Mesothelial cell of epicardium (in vitro differentiated cells): ENCODE measurements around the gene EPHA4. TPM values are rescaled to one million over a fixed set of nuclear protein-coding genes. Genes with fewer than 3 reads are reported as not detected.

Experiments used
- DNase-seq, 2 experiments: peaks; one replicate each; pipeline ENCODE4 v3.0.0; 2021; ENCODE audit warnings: low spot score in 2 of 2; ENCODE audit not compliant: unreplicated experiment in 2 of 2
- H3K27ac Mint-ChIP-seq: 2 replicates; pipeline ENCODE4 v1.8.0; 2021; ENCODE audit warnings: mixed read lengths
- H3K27me3 Mint-ChIP-seq: 2 replicates; pipeline ENCODE4 v1.8.0; 2021; ENCODE audit warnings: low read depth, mixed read lengths
- H3K36me3 Mint-ChIP-seq: 2 replicates; pipeline ENCODE4 v1.8.0; 2021; ENCODE audit warnings: mixed read lengths
- H3K4me1 Mint-ChIP-seq: 2 replicates; pipeline ENCODE4 v1.8.0; 2021; ENCODE audit warnings: mixed read lengths
- H3K4me3 Mint-ChIP-seq: 2 replicates; pipeline ENCODE4 v1.8.0; 2021; ENCODE audit warnings: mild to moderate bottlenecking, moderate library complexity, mixed read lengths
- H3K9me3 Mint-ChIP-seq: 2 replicates; pipeline ENCODE4 v1.8.0; 2021; ENCODE audit warnings: mixed read lengths
- total RNA-seq: library from RNA; stranded (reverse); gene quantifications from 3 replicates; pipeline ENCODE4 v1.2.1, GENCODE V29; 2021
- TF ChIP-seq, protein P1 (sequence below): fragments of 200-600 bp; sonication (generic); IDR thresholded peaks from one replicate; pipeline ENCODE4 v1.5.0; 2021; ENCODE audit warnings: antibody characterized with exemption; ENCODE audit not compliant: unreplicated experiment

EPHA4 gene
- total RNA-seq, 1 donor from 2014 or later: 20.5 TPM

GRCh38 chr2:221480821-221481220 lies 91.3 kb downstream of the EPHA4 start:
- TF ChIP-seq, protein P1, sequence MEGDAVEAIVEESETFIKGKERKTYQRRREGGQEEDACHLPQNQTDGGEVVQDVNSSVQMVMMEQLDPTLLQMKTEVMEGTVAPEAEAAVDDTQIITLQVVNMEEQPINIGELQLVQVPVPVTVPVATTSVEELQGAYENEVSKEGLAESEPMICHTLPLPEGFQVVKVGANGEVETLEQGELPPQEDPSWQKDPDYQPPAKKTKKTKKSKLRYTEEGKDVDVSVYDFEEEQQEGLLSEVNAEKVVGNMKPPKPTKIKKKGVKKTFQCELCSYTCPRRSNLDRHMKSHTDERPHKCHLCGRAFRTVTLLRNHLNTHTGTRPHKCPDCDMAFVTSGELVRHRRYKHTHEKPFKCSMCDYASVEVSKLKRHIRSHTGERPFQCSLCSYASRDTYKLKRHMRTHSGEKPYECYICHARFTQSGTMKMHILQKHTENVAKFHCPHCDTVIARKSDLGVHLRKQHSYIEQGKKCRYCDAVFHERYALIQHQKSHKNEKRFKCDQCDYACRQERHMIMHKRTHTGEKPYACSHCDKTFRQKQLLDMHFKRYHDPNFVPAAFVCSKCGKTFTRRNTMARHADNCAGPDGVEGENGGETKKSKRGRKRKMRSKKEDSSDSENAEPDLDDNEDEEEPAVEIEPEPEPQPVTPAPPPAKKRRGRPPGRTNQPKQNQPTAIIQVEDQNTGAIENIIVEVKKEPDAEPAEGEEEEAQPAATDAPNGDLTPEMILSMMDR: no peak
- H3K4me3 Mint-ChIP-seq: no peak overlapping the region
- H3K27me3 Mint-ChIP-seq: peaks cover 3% of the 10 kb centered on the region
- H3K9me3 Mint-ChIP-seq: no peaks in the 10 kb centered on the region
- no peaks in the 10 kb centered on the region for H3K36me3 Mint-ChIP-seq
- peaks cover 16% of the 10 kb centered on the region for H3K4me1 Mint-ChIP-seq
- H3K27ac Mint-ChIP-seq: no peak overlapping the region
- DNase-seq: no peak

DNA sequence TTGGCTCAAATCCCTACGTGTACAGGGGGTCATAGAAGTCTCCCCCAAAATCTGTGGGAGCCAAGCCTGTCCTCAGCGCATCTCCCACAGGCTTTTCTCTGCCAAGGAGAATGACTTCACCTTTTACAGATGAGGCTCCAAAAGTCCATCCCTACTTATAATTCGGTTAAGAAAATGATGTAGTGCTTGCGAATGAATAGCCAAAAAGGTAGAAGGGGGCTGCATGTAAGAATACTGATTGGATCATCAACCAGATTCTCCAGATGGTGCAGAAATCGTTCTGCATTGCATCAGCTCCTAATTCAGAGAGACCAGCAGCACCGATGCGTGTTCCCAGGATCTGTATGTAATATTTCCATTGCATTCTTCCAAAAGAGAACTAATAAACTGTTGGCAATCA lies 91.9 kb downstream of the EPHA4 start:
- no peak overlapping the region for H3K4me3 Mint-ChIP-seq

GRCh38 chr2:221478485-221478863 lies 93.6 kb downstream of the EPHA4 start:
- H3K4me3 Mint-ChIP-seq: no peak overlapping the region

More for the DNA sequence above, 91.9 kb downstream of the EPHA4 start:
- TF ChIP-seq, protein P1: no peak
- H3K36me3 Mint-ChIP-seq: no peaks in the 10 kb centered on the region
- H3K27ac Mint-ChIP-seq: no peak overlapping the region
- H3K4me1 Mint-ChIP-seq: peaks cover 16% of the 10 kb centered on the region
- no peak for DNase-seq
- peaks cover 2% of the 10 kb centered on the region for H3K27me3 Mint-ChIP-seq
- H3K9me3 Mint-ChIP-seq: no peaks in the 10 kb centered on the region

DNA sequence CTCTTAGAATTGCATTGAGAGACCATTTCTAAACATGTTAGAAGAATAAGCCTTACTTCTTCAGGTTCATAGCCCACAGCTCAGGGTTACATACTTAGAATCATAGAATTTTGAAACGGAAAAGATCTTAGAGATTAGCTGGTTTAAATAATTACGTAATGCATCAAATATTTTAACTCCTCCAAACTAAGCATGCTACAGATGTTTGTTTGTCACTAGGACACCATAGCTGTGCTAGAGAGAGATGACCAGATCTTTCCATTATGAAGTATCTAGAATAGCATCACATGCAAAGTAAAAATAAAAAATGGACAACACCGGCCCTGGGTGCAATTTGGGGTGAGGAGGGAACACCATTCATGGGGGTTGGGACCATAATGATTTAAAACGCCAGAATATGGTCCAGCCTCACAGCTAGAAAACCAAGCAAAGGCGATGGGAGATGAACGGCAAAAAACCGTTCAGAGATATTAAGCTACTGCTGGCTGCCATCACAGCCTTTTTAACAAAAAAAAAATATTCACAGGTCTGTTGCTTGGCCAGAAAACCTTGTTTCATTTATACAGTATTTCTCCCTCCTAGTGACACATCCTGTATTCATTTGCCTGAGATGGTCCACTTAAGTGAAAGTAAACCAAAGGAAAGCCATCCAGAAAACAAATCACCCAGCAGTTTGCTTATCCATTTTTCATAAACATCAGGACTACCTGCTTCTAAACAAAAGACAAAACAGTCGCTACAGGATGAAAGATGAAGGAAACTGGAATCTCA lies 94.2 kb downstream of the EPHA4 start:
- Mint-ChIP-seq H3K36me3 (peaks cover 2% of the 10 kb centered on the region), H3K27me3 (no peaks in the 10 kb centered on the region), H3K4me1 (peaks cover 15% of the 10 kb centered on the region), H3K9me3 (no peaks in the 10 kb centered on the region), H3K27ac (no peak overlapping the region), H3K4me3 (no peak overlapping the region)
- TF ChIP-seq, protein P1: no peak
- DNase-seq: no peak

More at GRCh38 chr2:221478485-221478863, 93.6 kb downstream of the EPHA4 start:
- Mint-ChIP-seq H3K27ac (no peak overlapping the region), H3K27me3 (no peaks in the 10 kb centered on the region), H3K36me3 (peaks cover 2% of the 10 kb centered on the region), H3K4me1 (peaks cover 18% of the 10 kb centered on the region), H3K9me3 (no peaks in the 10 kb centered on the region)
- no peak for DNase-seq
- TF ChIP-seq, protein P1: no peak

- H3K9me3 Mint-ChIP-seq: no peaks in the 10 kb centered on the region
- no peak overlapping the region for H3K4me3 Mint-ChIP-seq
- no peak overlapping the region for H3K27ac Mint-ChIP-seq
- H3K27me3 Mint-ChIP-seq: no peaks in the 10 kb centered on the region
- no peak for DNase-seq
- TF ChIP-seq, protein P1: no peak
- peaks cover 2% of the 10 kb centered on the region for H3K36me3 Mint-ChIP-seq
- peaks cover 12% of the 10 kb centered on the region for H3K4me1 Mint-ChIP-seq
Observed at GRCh38 chr2:221476195-221476594, 95.9 kb downstream of the EPHA4 start.
